AG08396 (cell line): ENCODE measurements around the gene TMEM127.
"Not testable (repeated sequence)": the region's sequence is repeated elsewhere in the genome, so short reads cannot be mapped to it uniquely, and the experiment has no call there.

Experiments
- DNase-seq: peaks from one replicate; pipeline ENCODE4 v3.0.0; 2012; ENCODE audit warnings: low spot score, mixed read lengths

The TMEM127 gene, protein sequence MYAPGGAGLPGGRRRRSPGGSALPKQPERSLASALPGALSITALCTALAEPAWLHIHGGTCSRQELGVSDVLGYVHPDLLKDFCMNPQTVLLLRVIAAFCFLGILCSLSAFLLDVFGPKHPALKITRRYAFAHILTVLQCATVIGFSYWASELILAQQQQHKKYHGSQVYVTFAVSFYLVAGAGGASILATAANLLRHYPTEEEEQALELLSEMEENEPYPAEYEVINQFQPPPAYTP

GRCh38 chr2:96265840-96266679 is at the start of gene TMEM127, which contains the start of gene CIAO1:
Gene TMEM127, minus strand, starts transcription at chr2:96265997. Its CDS starts 616 bp downstream, at chr2:96265381.
Gene CIAO1, plus strand, starts transcription at chr2:96266225. Its CDS starts 126 bp downstream, at chr2:96266351.
- peak; percentile 98 for DNase-seq

DNA sequence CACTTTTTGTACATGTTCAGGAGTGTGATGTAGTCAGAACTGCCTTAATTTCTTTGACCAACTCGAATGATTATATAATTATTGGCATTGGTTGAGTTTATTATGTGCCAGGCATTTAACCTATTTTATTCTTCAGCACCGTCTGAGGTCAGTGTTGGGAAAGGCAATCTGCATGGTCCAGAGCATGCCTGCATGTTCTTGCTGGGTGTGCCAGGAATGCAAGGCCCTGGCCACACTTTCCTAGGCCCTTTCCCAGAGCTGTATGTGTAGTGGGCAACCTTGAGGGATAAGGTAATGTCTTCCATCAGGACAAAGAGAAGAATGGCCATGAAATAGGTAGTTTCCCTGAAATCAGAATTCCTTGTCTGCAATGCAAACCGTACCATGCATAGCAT is 49.2 kb upstream of the TMEM127 start:
- no peak for DNase-seq

GRCh38 chr2:96308248-96308647 is 42.5 kb upstream of the TMEM127 start:
- no peak for DNase-seq

DNA sequence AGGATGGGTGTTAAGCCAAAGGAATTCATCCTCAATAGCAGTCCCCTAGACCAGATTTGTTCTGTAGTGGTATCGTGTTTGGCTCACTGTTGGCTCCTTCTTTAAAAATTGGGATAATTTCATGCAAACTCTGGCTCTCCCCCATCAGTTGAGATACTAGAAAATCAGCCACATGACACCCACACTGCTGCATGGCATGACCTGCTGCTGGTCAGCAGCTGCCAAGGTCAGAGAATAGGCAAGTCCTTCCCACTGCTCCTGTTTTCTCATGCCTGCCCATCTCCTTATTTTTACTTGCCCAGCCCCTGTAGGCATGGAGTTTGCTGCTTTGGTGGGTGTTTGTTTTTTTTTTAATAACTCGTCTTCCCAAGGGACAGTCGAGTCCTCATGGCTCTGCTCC is 40.6 kb upstream of the TMEM127 start:
- no peak for DNase-seq

- no peak for DNase-seq
Measured at GRCh38 chr2:96305979-96306308, 40.1 kb upstream of the TMEM127 start.

- DNase-seq = peak; percentile 90
Measured at GRCh38 chr2:96305091-96305978, 39.5 kb upstream of the TMEM127 start, which contains the start of gene SNRNP200. Gene SNRNP200, minus strand, starts transcription at chr2:96305546. Its CDS starts 109 bp downstream, at chr2:96305437.

GRCh38 chr2:96304606-96305005 is 38.8 kb upstream of the TMEM127 start:
- no peak for DNase-seq

- no peak for DNase-seq
Measured at GRCh38 chr2:96301865-96302264, 36.1 kb upstream of the TMEM127 start.

- no peak for DNase-seq
Measured at GRCh38 chr2:96296925-96297324, 31.1 kb upstream of the TMEM127 start.

DNA sequence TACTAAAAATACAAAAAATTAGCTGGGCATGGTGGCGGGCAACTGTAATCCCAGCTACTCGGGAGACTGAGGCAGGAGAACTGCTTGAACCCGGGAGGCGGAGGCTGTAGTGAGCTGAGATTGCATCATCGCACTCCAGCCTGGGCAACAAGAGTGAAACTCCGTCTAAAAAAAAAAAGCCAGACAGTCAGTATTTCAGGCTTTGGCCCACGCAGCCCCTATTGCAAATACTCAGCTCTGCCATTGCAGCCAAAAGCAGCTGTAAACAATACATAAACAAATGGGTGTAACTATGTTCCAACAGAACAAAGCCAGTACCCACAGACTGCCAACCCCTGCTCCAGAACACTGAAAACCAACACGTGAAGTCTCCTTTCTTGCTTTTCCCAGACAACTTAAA is 28.5 kb upstream of the TMEM127 start:
- not testable (repeated sequence) for DNase-seq

GRCh38 chr2:96291751-96292150 is 26.0 kb upstream of the TMEM127 start:
- no peak for DNase-seq

DNA sequence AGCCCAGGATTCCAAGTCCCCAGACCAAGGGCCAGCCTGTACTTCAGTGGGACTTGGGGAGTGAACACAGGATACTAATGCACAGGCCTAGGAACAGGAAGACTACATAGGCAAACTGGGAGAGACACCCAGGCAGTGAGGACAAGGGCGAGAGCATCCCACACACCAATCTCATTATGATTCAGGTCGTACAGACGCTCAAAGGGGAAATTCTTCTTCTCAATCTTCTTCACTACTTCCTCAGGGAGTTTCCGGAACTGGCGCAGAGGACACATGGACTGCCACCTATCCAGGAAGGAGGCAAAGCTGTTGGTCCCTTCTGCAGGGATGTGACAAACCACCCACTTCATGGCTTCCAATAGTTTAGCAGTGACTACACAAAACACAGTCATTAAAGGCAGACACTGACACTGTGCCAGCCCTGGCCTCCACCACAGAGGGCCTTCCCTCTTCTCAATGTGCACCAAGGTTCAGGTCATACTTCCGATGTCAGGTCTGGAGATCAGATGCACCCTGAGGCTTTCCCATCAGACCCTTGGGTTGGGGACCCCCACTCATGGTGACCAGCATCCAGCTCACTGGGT is 21.6 kb upstream of the TMEM127 start:
- DNase-seq = no peak

DNA sequence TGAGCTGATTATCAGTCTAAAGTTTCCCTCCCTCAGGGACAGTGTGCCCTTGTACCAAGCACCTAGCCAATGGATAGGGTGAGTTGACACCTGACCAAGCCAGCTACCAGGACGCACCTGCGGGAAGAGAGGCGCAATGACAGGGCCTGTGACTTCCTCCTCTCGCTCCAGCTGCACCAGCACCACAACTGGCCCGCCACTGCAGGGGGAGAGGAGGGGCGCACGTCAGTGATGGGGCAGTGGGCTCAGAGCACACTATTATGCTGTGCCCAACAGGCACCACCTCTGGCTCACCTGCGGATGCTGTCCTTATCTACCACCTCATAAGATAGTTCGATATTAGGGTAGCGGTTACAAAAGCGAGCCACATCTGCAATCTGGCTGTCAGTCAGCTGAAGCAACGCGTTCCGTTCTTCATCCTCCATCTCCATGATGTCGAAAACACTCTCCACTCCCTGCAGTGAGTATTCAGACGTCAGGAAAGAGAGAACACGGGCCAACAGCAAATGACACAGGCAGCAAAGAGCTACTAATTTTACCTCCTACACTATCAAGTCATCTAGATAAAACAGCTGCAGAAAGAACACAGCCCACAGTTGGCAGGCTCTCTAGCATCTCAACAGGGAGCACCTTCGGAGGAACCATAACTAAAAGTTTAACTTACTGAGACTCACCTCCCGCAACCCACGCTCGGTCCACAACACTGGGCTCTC is 11.1 kb upstream of the TMEM127 start:
- DNase-seq = no peak

DNA sequence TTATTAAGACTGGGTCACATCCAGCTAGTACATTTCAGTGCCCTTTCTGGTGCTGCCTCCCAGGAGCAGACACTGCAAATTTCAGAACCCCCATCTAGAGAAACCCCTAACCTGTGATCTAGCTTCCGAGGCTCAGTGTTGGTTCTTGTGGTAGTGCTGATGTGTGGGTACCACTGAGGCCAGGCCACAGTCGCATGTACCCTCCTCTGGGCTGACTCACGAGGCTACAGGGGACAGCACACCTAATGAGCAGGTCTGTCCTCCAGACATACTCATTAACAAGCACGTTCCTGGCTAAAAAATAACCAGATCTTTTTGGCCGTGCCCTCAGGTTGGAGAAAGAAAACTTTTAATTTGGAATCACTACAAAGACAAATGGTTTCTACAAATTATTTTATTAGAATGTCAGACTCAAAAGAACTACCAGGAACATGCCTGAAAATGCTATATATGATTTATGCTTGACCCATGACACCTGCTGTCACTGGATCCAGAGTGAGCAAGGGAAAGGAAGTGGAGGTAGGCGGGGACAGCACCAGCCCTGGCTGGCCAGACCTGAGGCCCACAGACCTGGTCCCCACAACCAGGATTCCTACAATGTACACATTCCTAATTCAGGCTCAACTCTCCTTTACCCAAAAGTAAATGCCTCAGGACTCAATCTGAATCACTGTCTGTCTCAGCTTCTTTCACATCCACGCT is 8.7 kb upstream of the TMEM127 start:
- DNase-seq = no peak

GRCh38 chr2:96273763-96274162 is 8.0 kb upstream of the TMEM127 start:
- DNase-seq = no peak

DNA sequence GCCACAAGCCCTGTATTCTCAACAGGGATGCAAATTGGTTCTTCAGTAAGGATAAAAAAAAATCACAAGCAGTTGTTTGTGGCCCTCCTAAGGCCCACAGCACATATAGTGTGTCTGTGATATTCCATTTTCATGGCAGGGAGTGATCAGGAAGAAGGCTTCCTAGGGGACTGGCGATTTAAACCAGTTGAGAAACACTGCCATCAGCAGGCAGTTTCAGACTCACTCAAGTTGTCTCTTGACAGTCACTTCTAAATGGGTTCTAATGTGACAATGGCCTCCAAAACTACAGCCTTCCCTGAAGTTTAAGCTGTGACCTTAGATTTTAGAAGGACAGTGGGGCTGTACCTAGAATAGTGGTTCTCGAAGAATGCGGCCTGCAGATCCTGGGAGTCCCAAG is 6.2 kb upstream of the TMEM127 start:
- no peak for DNase-seq

DNA sequence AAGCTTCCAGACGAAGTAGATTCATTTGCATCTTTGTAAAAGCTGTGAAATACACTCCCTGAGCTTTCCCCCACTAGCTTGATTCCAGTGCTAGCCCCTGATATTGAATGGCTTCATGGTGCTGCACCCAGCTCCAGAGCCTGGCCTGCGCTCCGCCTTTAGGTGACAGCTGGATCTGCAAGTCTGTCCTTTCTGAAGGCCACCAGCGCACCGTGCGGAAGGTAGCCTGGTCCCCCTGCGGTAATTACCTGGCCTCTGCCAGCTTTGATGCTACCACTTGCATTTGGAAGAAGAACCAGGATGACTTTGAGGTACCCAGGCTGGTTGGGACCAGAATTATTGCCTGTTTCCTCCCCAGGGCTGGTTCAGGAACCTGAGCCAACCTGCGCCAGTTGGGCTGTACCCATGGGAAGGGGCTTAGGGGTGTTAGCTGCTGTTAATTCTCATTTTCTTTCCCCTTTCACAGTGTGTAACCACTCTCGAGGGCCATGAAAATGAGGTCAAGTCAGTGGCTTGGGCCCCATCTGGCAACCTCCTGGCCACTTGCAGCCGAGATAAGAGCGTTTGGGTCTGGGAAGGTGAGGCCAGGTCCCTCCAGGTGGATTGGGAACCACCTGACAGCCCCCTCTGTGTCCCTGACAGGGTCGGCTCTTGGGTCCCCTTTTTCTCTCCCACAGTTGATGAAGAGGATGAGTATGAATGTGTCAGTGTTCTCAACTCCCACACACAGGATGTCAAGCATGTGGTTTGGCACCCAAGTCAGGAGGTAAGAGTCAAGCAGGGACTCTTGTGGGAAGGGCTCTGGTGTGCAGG is 1.6 kb upstream of the TMEM127 start:
- peak; percentile 36 for DNase-seq

- DNase-seq = peak; percentile 64
Measured at GRCh38 chr2:96265349-96265839, 403 bp downstream of the TMEM127 start.

DNA sequence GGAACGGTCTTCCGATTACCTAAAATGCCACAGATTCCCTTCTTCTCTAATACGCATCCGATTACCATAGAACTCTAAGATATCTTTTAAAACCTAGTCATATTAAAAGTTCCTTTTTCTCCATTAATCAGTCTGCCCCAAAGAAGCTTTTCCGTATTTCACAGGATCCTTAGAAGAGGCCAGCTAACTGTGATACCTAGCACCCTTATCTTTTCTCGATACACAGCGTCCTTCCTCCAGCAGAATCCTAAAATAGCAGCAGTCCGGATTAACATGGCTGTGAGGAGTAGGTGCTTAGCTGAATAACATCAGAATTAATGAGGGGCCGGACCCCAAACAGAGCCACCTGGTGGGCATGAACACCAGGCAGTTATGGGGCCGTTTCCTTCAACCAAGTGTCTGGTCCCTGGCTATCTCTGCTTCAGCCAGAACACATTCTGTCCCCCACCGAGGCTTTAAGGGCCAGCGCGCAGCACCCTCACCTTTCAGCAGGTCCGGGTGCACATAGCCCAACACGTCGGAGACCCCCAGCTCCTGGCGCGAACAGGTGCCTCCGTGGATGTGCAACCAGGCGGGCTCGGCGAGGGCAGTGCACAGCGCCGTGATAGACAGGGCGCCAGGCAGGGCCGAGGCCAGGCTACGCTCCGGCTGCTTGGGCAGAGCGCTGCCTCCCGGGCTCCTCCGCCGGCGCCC is 995 bp downstream of the TMEM127 start:
- peak; percentile 36 for DNase-seq
